Keratinocyte (primary cell): ENCODE results near the gene RNASE12. TPM values are rescaled to one million over a fixed set of nuclear protein-coding genes. Genes with fewer than 3 reads are reported as not detected.

Experiments
- DNase-seq: peaks from one replicate; pipeline ENCODE4 v3.0.0-alpha.2; 2011; ENCODE audit warnings: low read depth, missing footprints, low spot score
- FAIRE-seq: peaks from 2 replicates; lab custom pipeline; 2011; peaks lifted over from hg19 to GRCh38; lab: Jason Lieb, UNC
- H2AFZ ChIP-seq: 2 replicates; pipeline ENCODE4 v1.6.0; 2012; ENCODE audit warnings: low read length, control low read depth, inconsistent platforms; ENCODE audit not compliant: control insufficient read depth
- H3K27ac ChIP-seq: 2 replicates; pipeline ENCODE4 v1.5.1; 2011; ENCODE audit warnings: low read length; ENCODE audit not compliant: control insufficient read depth, insufficient read depth
- H3K27me3 ChIP-seq: 3 replicates; pipeline ENCODE4 v1.6.0; 2011; ENCODE audit warnings: low read length; ENCODE audit not compliant: control insufficient read depth, insufficient read depth; ENCODE audit errors: extremely low read depth
- H3K36me3 ChIP-seq, 2 experiments: 2 replicates in 1 of 2; 3 replicates in 1 of 2; pipeline ENCODE4 v1.5.1; 2011; ENCODE audit warnings: low read length in 2 of 2, mild to moderate bottlenecking in 1 of 2; ENCODE audit not compliant: control insufficient read depth in 2 of 2, insufficient read depth in 2 of 2; ENCODE audit errors: extremely low read depth in 1 of 2
- H3K4me1 ChIP-seq: 3 replicates; pipeline ENCODE4 v1.5.1; 2011; ENCODE audit warnings: low read length; ENCODE audit not compliant: control insufficient read depth, insufficient read depth; ENCODE audit errors: extremely low read depth
- H3K4me2 ChIP-seq: 3 replicates; pipeline ENCODE4 v1.6.0; 2011; ENCODE audit warnings: low read depth, low read length; ENCODE audit not compliant: control insufficient read depth, insufficient read depth; ENCODE audit errors: extremely low read depth
- H3K4me3 ChIP-seq, 3 experiments: fragments of 200-600 bp in 1 of 3; sonication (generic) in 1 of 3; 2 replicates in 2 of 3; 3 replicates in 1 of 3; pipeline ENCODE4 v1.5.1; 2011 to 2016; ENCODE audit warnings: low read length in 3 of 3, mild to moderate bottlenecking in 3 of 3, control low read depth in 2 of 3, inconsistent platforms in 1 of 3, low read depth in 1 of 3, mixed read lengths in 1 of 3, mixed run types in 1 of 3, moderate library complexity in 1 of 3; ENCODE audit not compliant: control insufficient read depth in 2 of 3, insufficient read depth in 2 of 3; ENCODE audit errors: extremely low read depth in 1 of 3
- H3K79me2 ChIP-seq: 2 replicates; pipeline ENCODE4 v1.6.0; 2012; ENCODE audit warnings: low read length; ENCODE audit not compliant: control insufficient read depth, insufficient read depth
- H3K9ac ChIP-seq: 3 replicates; pipeline ENCODE4 v1.6.0; 2011; ENCODE audit warnings: low read length; ENCODE audit not compliant: control insufficient read depth, insufficient read depth; ENCODE audit errors: extremely low read depth
- H3K9me1 ChIP-seq: 3 replicates; pipeline ENCODE4 v1.6.0; 2011; ENCODE audit warnings: low read length; ENCODE audit not compliant: control insufficient read depth, insufficient read depth; ENCODE audit errors: extremely low read depth
- H3K9me3 ChIP-seq: 2 replicates; pipeline ENCODE4 v1.5.1; 2012; ENCODE audit warnings: low read depth, low read length; ENCODE audit not compliant: control insufficient read depth
- H4K20me1 ChIP-seq: 3 replicates; pipeline ENCODE4 v1.6.0; 2011; ENCODE audit warnings: low read length; ENCODE audit not compliant: control insufficient read depth, insufficient read depth; ENCODE audit errors: extremely low read depth
- EZH2 ChIP-seq: IDR thresholded peaks from one replicate; pipeline ENCODE4 v1.6.1; 2012; ENCODE audit warnings: inconsistent platforms, mild to moderate bottlenecking, low read length, moderate library complexity
- dilution Hi-C: fragments of 300-500 bp; cut with MboI; formaldehyde crosslinking; loops from one replicate; pipeline ENCODE4 v1.7.0; 2020; ENCODE audit warnings: low sequenced_read_pairs; ENCODE audit not compliant: extremely low pct_ligation_motif_present
- polyA plus RNA-seq, 5 experiments: library from polyadenylated mRNA; depleted of rRNA in 3 of 5; stranded (reverse) in 3 of 5; stranded (forward) in 1 of 5; unstranded in 1 of 5; fragments of >200 nt; gene quantifications; 1 replicate in 1 of 5; 2 replicates in 3 of 5; 3 replicates in 1 of 5; pipeline versions ENCODE4 v1.2.1 to v1.2.3, GENCODE V29; 2011 to 2012; ENCODE audit warnings: missing spikeins in 2 of 5, low read depth in 1 of 5, low replicate concordance in 1 of 5
- TF ChIP-seq, protein P1 (sequence below), 3 experiments: IDR thresholded peaks in 1 of 3; conservative IDR thresholded peaks in 1 of 3; optimal IDR thresholded peaks in 1 of 3; 2 replicates in 2 of 3; 3 replicates in 1 of 3; pipeline versions ENCODE3 to v1.5.1; 2011; ENCODE audit warnings: low read length in 3 of 3, mild to moderate bottlenecking in 3 of 3, moderate library complexity in 2 of 3, control low read depth in 1 of 3, inconsistent platforms in 1 of 3; ENCODE audit not compliant: insufficient read depth in 2 of 3; ENCODE audit errors: extremely low read depth in 1 of 3

Gene RNASE12
- polyA plus RNA-seq, 1 donor (not counting 4 experiments of a cell fraction or from before 2014, with no cell fraction given): not detected

DNA sequence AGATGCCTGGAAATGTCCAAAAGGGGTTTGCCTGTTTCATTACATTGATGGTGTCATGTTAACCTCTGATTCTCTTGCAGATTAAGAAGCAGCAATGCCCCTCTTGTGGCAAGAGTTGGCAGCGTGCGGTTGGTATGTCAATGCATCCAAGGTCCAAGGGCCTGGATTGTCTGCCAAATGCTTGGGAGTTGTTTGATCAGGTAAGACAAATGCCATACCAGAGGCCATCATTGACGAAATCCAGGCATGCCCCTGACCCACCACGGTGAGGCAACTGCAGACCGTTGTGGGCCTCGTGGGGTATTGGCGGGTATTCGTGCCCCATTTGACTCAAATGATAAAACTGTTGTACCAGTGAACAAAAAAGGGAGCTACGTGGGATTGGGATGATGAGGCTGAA, 11.4 kb upstream of the RNASE12 start:
- dilution Hi-C loops: no loop called here
- no peak overlapping the region for H2AFZ ChIP-seq
- no peak overlapping the region for H3K9ac ChIP-seq

GRCh38 chr14:20601522-20601921, 10.3 kb upstream of the RNASE12 start:
- DNase-seq: no peak
- dilution Hi-C loops: no loop called here
- no peaks in the 10 kb centered on the region for H3K27me3 ChIP-seq
- H3K9me1 ChIP-seq: no peaks in the 10 kb centered on the region
- no peak for TF ChIP-seq EZH2
- TF ChIP-seq, protein P1, sequence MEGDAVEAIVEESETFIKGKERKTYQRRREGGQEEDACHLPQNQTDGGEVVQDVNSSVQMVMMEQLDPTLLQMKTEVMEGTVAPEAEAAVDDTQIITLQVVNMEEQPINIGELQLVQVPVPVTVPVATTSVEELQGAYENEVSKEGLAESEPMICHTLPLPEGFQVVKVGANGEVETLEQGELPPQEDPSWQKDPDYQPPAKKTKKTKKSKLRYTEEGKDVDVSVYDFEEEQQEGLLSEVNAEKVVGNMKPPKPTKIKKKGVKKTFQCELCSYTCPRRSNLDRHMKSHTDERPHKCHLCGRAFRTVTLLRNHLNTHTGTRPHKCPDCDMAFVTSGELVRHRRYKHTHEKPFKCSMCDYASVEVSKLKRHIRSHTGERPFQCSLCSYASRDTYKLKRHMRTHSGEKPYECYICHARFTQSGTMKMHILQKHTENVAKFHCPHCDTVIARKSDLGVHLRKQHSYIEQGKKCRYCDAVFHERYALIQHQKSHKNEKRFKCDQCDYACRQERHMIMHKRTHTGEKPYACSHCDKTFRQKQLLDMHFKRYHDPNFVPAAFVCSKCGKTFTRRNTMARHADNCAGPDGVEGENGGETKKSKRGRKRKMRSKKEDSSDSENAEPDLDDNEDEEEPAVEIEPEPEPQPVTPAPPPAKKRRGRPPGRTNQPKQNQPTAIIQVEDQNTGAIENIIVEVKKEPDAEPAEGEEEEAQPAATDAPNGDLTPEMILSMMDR (optimal IDR thresholded peaks at IDR 0.05 in 1 of 3, IDR thresholded peaks at IDR 0.05 in 1 of 3, conservative IDR thresholded peaks at IDR 0.05 in 1 of 3; ENCODE audit: extremely low read depth in 1 of 3, insufficient read depth in 2 of 3, low read length in 3 of 3): no peak
- H3K4me1 ChIP-seq: peaks cover 7% of the 10 kb centered on the region
- H3K9me3 ChIP-seq: no peaks in the 10 kb centered on the region
- H3K4me3 ChIP-seq: no peak overlapping the region
- H3K4me2 ChIP-seq: no peak overlapping the region
- no peak for FAIRE-seq
- no peak overlapping the region for H2AFZ ChIP-seq
- H3K9ac ChIP-seq: no peak overlapping the region
- no peaks in the 10 kb centered on the region for H4K20me1 ChIP-seq
- no peaks in the 10 kb centered on the region for H3K36me3 ChIP-seq
- no peak overlapping the region for H3K27ac ChIP-seq
- no peaks in the 10 kb centered on the region for H3K79me2 ChIP-seq

More for the DNA sequence above, 11.4 kb upstream of the RNASE12 start:
- no peak for DNase-seq
- no peak for FAIRE-seq
- no peak overlapping the region for H3K27ac ChIP-seq
- TF ChIP-seq EZH2: no peak
- TF ChIP-seq, protein P1 (optimal IDR thresholded peaks at IDR 0.05 in 1 of 3, IDR thresholded peaks at IDR 0.05 in 1 of 3, conservative IDR thresholded peaks at IDR 0.05 in 1 of 3; ENCODE audit: extremely low read depth in 1 of 3, insufficient read depth in 2 of 3, low read length in 3 of 3): no peak
- H3K4me2 ChIP-seq: no peak overlapping the region
- H3K4me1 ChIP-seq: peaks cover 7% of the 10 kb centered on the region
- no peak overlapping the region for H3K4me3 ChIP-seq
- no peaks in the 10 kb centered on the region for H4K20me1 ChIP-seq
- H3K36me3 ChIP-seq: no peaks in the 10 kb centered on the region
- H3K79me2 ChIP-seq: no peaks in the 10 kb centered on the region
- H3K9me3 ChIP-seq: no peaks in the 10 kb centered on the region
- no peaks in the 10 kb centered on the region for H3K9me1 ChIP-seq
- no peaks in the 10 kb centered on the region for H3K27me3 ChIP-seq
